GM18499 (cell line): ENCODE data around the gene ROBO4.
A peak's percentile ranks its signal among the peaks of the same experiment; 100 is the strongest.

ENCODE experiments used
- ATAC-seq: cut with Tn5 transposase; IDR thresholded peaks from one replicate; pipeline ENCODE4 v1.9.1; 2021; ENCODE audit warnings: moderate number of reproducible peaks; ENCODE audit not compliant: insufficient read depth, unreplicated experiment

Gene ROBO4

DNA sequence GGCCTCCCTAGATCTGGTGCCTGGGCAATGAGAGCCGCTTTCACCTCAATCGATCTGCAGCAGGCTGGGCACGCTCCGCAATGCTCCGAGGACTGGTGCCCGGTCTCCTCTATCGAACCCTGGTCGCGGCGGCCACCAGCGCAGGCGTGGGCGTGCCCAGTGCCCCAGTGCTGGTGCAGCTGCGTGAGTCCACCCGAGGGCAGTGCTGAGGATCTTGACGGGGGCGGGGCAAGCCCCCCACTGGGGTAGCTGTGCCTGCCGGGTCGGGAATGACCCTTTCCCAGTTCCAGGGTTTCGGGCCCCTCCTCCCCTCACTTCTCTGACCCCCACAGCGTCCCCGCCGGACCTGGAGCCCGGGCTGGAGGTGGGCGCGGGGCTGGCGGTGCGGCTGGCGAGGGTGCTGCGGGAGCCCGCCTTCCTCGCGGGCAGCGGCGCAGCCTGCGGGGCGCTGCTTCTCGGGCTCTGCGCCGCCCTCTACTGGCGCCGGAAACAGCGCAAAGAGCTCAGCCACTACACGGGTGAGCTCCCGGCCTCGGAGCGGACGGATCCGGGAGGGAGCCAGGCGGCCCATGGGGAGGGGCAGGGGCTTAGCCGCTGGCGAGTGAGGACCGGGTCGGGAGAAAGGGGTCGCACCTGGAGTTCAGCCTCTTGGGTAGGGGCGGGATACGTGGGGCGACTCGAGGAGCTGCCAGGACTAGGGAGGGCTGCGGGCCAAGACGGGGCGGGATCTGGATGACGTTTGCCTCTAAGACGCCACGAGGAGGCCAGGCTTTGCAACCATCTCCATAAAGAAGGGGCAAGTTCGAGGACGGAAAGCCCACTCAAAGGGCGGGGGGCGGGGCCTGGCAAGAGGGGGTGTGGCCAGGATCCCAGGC is 21.5 kb downstream of the ROBO4 start:
- ATAC-seq, result peak; percentile 53

DNA sequence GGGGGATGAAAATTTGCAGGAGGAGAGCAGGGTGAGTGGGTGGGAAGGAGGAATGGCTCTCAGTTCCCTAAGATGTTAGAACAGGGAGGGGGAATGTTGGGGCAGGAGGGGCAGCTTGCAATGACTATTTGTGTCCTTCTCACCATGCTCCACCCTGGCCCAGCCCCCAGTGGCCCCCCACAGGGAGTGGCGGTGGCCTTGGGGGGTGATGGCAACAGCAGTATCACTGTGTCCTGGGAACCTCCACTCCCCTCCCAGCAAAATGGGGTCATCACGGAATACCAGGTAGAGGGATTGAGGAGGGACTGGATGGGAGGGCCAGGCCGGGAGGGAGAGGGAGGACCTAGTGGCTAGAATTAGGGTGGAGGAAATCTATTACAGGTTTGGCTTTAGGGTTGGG is 22.3 kb downstream of the ROBO4 start:
- ATAC-seq, result no peak

DNA sequence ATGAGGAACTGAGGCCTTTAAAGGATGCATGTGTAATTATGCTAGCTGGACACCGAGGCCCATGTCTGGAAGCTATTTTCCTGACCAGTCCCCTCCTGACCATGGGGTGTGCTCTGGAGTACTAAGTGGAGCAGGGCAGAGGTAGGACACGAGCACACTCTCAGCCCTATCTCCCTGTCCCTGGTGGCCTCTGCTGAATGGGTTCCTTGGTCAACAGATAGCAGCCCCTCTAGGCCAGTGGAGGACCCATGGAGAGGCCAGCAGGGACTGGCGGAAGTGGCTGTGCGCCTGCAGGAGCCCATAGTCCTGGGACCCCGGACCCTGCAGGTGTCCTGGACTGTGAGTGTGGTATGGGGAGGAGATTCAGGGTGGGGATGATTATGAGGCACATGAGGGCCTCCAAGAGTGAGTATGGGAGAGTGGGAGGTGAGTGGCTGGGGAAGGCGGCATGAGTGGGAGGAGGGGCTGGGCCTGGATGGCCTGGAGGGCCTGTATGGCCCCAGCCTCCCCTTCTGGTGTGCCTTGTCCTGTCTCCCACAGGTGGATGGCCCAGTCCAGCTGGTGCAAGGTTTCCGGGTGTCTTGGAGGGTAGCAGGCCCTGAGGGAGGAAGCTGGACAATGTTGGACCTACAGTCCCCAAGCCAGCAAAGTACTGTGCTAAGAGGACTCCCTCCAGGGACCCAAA is 23.0 kb downstream of the ROBO4 start:
- no peak for ATAC-seq

DNA sequence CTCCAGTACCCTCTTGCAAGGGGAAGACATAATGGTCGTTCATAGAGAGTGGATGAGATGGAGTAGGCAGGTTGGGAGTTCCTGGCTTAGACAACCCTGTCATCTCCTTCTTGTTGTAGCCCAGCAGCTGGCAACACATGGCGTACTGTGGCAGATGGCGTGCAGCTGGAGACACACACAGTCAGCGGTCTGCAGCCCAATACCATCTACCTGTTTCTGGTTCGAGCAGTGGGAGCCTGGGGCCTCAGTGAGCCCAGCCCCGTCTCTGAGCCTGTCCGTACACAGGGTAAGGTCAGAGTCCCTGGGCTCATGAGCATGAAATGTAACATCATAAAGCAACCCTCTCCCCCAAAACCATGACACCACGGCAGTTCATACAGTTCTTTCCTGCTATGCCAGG is 23.7 kb downstream of the ROBO4 start:
- ATAC-seq, result no peak

DNA sequence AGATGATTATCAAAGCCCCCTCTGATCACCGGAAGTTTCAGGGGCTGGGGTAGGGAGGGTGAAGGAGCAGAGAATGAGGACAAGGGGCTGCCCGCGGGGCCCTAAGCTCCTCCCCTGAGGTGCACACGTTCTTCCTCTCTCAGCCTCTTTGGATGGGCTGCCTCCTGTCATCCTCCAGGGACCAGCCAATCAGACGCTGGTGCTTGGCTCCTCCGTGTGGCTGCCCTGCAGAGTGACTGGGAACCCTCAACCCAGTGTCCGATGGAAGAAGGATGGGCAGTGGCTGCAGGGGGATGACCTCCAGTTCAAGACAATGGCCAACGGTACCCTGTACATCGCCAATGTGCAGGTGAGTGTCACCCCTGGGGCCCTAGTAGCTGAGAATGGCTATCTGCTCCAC is 24.9 kb downstream of the ROBO4 start:
- ATAC-seq, result no peak

DNA sequence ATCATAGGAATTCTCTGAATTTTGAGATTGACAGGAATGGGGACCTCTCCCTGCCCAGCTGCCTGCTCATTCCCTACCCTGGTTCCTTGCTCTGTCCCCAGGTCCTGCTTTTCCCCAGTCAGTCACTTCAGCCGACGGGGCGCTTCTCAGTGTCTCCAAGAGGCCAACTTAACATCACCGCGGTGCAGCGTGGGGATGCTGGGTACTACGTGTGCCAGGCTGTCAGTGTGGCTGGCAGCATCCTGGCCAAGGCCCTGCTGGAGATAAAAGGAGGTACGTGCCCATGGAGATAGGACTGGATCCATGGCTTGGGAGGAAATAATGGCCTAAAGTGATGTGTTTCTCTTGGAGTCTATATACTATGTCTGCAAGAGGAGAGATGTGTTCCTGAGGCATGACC is 25.4 kb downstream of the ROBO4 start:
- no peak for ATAC-seq

DNA sequence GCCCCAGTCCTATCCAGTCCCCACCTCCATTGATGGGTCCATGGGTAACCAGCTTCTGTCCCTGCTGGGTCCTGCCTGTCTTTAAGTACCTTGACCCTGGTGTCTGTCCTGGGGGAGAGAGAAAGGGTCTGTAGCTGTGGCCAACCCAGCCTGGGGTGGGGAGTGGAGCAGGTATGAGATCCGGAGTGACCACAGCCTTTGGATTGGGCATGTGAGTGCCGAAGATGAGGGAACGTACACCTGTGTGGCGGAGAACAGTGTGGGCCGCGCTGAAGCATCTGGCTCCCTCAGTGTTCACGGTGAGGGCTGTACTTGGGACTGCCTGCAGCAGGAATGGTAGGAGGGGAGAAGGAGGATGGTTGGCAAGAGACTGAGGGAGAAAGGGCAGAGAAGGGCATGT is 27.2 kb downstream of the ROBO4 start:
- no peak for ATAC-seq

DNA sequence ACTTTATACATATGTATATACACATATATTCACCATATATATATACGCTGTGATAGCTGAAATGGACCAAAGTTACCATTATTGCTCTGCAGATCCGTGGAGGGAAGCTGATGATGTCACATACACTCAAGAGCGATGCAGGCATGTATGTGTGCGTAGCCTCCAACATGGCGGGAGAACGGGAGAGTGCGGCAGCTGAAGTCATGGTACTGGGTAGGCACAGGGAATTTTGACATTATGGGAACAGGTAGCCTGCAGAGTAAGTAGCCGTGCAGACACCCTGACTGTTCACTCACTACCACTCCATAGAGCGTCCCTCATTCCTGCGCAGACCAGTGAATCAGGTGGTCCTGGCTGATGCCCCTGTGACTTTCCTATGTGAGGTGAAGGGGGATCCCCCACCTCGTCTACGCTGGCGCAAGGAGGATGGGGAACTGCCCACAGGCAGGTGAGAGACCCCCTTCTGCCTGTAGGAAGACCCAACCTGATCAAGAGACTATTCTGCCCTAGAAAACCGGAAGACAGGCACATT is 27.7 kb downstream of the ROBO4 start:
- no peak for ATAC-seq

DNA sequence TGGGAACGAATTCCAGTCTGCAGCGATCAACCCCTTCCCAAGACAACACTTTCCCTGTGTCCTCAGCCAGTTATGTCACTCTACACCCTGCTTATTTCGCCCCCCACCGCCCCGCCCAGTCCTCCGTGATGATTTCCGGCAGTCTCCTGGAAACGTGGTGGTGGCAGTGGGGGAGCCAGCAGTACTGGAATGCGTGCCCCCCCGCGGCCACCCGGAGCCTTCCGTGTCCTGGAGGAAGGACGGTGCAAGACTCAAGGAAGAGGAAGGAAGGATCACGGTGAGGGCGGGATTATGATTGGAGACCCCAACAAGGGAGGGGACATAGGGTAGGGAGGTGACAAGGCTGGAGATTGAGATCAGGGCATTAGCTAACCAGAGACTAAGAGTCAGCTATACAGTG is 28.3 kb downstream of the ROBO4 start:
- ATAC-seq, result no peak

DNA sequence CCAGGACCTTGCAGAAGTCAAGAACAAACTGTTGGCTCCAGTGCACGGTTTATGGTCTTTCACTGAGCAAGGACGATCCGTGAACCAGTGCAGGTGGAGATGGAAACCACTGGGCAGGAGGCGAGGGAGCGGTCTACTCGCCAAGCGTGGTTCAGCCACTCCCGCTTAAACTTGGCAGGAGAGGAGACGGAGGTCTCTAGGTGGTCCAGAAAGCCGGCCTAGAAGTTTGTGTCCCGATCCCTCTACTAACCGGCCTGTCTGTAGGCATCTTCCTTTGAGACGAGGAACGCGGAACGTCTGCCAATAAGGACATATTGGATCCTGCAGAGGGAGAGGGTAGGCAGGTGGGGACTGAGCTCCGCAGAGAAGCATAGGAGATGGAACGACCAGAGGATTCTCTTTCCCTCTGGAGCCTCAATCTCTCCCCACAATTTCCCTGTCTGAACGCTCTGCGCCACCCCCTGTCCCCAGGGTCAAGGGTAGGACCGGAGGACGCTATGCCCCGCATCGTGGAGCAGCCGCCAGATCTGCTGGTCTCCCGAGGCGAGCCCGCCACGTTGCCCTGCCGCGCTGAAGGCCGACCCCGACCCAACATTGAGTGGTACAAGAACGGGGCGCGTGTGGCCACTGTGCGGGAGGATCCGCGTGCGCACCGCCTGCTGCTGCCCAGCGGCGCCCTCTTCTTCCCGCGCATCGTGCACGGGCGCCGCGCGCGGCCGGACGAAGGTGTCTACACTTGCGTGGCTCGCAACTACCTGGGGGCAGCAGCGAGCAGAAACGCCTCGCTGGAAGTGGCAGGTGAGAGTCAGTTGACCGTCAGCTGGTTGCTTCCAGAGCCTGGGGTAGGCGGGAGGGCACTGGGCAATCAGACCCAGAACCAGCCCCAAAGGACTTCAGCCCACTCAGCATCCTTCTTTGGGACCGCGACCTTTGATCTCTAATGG is 29.1 kb downstream of the ROBO4 start:
- ATAC-seq, result no peak

DNA sequence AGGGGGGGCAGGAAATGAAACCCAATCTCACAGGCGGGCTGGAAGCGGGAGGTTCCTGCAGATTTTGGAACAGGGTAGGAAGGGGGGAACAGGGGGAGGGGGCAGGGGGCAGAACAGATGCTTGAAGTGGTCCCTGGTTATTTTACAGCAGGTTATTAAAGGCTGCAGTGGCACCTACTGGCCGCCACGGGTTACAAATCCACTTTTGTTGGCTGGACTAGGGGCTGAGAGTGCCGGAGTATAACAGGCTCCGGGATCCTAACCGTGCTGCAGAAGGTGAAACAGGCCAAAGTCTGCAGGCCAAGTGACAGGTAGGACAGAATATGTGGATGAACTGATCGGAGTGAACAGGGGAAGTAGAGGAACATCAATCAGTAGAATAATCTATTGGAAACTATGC is 30.0 kb downstream of the ROBO4 start:
- no peak for ATAC-seq

DNA sequence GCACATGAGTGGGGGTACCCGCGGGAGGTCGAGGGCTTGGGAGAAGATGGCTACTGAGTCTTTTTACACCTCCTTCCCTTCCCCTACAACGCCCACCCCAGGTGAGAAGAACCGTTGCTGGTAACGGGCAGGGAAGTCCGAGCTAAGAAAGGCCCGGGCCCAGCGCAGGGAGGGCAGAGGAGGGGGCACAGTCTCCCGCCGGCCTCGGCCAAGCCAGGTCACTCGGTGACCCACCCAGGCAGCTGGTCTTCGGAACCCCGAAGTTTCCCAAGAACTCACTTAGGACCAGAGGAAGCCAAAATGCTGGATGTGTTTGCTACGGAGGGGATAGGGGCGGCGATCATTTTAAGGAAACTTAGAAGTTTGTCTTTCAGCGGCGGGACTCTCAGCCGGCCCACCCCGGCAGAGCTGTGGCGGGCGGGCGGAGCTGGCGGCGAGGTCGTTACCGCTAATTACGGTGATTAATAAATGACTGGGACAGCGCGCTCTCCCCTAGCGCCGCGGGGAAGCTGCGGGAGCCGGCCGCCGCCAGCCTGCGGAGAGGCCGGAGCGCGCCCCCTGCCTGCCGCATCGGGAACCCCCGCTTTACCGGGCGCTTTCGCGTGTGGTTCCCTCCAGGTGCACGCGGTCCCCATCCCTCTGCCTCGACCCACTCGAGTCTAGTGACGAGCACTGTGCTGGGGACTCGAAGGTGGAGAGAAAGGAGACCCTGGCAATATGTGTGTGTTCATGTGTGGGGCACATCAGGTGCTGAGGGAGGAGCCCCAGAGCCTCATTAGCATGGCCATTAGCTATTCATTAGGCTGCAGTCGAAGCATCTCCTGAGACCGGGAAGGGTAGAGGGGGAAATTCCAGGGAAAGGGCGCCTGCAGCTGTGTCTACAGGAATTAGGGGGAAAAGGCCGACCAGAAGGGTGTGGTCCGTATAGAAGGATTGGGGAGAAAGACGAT is 31.5 kb downstream of the ROBO4 start:
- no peak for ATAC-seq

DNA sequence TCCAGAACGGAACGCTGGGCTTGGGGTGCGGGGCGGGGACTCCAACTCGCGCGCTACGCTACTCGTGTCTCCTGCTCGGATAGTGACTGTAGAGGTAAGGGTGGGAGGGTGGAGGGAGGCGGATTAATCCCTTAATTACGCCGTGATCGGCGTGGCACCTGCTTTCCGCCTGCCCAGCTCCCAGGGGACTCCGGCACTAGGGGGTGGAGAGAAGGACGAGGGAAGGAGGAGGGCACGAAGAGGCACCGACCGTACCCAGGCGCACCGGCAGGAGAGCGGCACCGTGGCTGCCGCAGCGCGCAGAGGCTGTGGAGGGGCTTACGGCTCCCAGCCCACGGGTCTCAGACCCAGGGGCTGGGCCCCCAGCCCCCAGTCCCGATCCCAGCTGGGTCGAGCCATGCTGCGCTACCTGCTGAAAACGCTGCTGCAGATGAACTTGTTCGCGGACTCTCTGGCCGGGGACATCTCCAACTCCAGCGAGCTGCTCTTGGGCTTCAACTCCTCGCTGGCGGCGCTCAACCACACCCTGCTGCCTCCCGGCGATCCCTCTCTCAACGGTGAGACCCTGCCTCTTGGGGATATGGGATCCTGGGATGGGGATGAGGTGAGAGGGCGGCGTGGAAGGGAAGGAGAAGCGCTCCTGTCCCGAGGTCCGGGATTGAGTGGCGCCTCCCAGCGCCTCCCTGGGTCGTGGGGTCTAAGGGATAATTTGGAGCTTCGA is 32.3 kb downstream of the ROBO4 start, which contains the start of gene ROBO3:
TSS of gene ROBO3 (plus strand) at position 252 of the 721 bp plus-strand sequence. CDS start at position 398, 146 bp downstream.
- ATAC-seq, result no peak

DNA sequence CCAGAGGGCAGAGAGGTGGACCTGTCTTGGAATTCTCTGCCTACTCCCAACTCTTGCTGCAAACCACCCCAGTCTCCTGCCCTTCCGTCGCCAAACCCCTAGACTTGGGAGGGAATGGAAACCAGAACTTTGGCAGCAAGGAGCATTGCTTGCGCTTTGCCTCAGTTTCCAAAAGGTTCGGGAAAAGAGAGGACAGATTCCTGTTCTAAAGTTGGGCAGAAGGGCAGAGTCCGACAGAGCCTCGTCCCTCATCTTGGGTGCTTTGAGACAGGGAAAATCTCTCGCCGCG is 32.8 kb downstream of the ROBO4 start:
- ATAC-seq, result no peak

DNA sequence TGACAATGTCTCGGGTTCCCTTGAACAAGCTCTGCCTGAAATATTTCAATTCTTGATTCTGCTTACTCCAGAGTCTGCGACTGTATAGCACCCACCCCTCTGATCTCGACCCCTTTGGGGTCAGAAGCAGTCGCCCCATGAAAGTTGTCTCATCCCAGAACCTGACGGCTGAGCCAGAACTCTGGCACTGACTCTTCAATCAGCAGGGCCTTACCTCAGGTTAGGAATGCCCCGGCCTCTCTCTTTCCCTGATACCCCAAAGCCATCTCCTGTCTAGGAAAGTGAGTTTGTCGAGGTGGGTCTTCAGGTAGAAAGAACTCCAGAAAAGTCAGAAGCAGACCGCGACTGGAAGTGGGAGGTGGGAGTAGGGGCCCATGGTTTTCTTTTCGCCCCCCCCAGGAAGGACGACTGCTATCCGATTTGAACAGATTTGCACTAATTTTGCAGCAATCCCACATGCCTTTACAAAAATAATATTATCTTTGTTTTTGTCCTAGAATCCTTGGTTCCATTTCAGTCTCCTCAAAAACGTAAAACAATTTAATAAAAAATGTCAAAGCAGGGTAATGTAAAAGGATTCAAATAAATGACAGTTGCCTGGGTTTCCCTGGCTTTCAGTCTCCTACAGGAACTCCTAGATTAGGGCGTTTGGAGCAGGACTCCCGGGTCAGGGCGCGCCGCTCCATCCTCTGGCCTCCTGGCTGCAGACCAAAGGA is 33.3 kb downstream of the ROBO4 start:
- no peak for ATAC-seq

DNA sequence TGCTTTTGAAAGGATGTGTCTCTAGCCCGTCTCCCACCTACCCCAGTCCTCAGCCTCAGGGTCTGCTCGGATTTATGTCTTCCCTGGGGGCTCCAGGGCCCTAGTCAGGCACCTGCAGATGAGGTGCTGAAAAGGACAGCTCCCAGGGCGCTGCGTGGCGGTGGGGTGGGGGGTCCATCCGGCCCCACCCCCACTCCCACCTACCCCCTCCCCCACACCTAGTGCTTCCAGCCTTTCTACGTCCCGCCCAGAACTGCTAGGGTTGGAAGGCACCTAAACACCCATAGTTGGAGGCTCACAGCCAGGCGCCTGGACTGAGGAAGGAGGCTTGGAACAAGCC is 33.9 kb downstream of the ROBO4 start:
- ATAC-seq, result no peak

DNA sequence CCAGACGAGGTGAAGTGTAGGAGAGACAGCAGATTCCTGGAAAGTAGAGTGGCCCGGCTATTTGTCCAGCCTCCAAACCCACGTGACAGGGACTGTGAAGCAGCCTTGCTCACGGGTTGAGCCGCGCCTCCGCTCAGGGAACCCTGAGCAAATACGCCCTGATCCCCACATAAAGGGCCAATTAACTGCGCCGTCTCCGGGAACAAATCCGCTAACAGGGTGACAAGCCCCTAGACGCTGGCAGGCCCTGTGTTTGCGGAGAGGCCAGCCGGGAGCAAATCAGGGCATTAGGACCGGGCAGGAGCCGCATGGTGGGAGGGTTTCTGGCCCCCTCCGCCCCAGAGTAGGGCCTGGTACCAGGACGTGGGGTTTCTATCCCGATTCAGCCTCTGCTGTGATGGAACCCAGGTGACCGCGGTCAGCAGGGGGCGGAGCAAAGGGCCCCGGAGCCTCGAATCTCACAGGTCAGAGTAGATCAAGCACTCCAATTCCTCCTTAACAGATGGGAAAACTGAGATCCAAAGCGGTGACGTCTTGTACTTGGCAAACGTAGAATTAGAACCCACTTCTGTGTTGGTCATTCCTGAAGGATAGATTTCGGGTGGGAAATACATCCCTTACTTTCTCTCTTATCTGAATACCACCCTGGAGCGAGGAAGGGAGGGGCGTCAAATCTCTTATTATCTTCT is 34.4 kb downstream of the ROBO4 start:
- no peak for ATAC-seq

DNA sequence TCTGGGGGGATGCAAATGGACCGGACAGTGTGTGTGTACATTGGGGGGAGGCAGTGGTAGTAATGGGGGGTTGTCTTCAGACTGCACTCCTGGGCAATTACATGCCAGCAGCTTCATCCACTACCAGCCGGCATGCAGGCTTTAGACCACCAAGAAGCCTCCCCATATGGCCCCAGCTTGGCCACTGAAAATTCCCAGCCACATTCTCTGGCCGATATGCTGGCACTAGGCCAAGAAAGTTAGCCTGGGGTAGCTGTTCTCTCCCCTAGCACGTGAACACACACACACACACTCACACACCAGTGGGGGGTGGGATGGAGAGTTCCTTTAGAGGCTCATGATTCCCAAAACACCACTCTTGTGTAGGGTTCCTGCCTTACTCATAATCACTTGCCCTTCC is 36.0 kb downstream of the ROBO4 start:
- ATAC-seq, result no peak
